Right atrium auricular region (tissue), 2 donors: ENCODE data around the gene CAPZA2. TPM values are rescaled to one million over a fixed set of nuclear protein-coding genes. Genes with fewer than 3 reads are reported as not detected.

Experiments used
- DNase-seq: peaks from one replicate; pipeline ENCODE4 v3.0.0-alpha.2; 2019; ENCODE audit warnings: low spot score
- H3K27ac ChIP-seq, 2 donors: fragments of 200-600 bp; sonication (generic); 1 replicate in 1 of 2; 2 replicates in 1 of 2; pipeline ENCODE4 v1.5.1; 2016 to 2019
- H3K27me3 ChIP-seq, 2 donors: fragments of 200-600 bp; sonication (generic); one replicate each; pipeline versions ENCODE4 v1.5.1 to v1.6.0; 2017 to 2019
- H3K36me3 ChIP-seq: fragments of 200-600 bp; sonication (generic); one replicate; pipeline ENCODE4 v1.5.1; 2016
- H3K4me1 ChIP-seq, 2 donors: fragments of 200-600 bp; sonication (generic); one replicate each; pipeline versions ENCODE4 v1.5.1 to v1.6.0; 2017 to 2019
- H3K4me3 ChIP-seq, 2 donors: fragments of 200-600 bp; sonication (generic); 1 replicate in 1 of 2; 2 replicates in 1 of 2; pipeline ENCODE4 v1.5.1; 2017 to 2019; ENCODE audit warnings: mild to moderate bottlenecking in 1 of 2, moderate library complexity in 1 of 2
- H3K9me3 ChIP-seq, 2 donors: fragments of 200-600 bp; sonication (generic); one replicate each; pipeline ENCODE4 v1.5.1; 2019
- total RNA-seq, 2 donors: library from RNA; depleted of rRNA; stranded (reverse); fragments of >200 nt; gene quantifications; one replicate each; pipeline ENCODE4 v1.1.0, GENCODE V29; 2016
- TF ChIP-seq, protein P1 (sequence below), 2 donors: fragments of 200-600 bp; sonication (generic); IDR thresholded peaks; one replicate each; pipeline ENCODE4 v1.5.1; 2019; ENCODE audit warnings: antibody characterized with exemption in 2 of 2

CAPZA2 gene
- total RNA-seq, 2 donors from 2014 or later = 127 to 148 TPM

DNA sequence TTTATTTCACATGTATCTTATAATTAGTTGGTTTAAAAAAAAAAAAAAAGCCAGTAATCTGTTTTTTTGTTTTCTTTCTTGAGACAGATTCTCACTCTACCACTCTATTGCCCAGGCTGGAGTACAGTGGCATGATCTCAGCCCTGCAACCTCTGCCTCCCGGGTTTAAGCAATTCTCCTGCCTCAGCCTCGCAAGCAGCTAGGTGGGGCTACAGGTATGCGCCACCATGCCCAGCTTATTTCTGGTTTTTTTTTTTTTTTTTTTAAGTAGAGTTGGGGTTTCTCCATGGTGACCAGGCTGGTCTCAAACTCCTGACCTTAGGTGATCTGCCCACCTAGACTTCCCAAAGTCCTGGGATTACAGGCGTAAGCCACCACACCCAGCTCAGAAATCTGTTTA is 34.1 kb upstream of the CAPZA2 start:
- no peak for DNase-seq
- Histone ChIP-seq H3K27ac (no peak overlapping the region), H3K9me3 (peaks cover 0 to 8% of the 10 kb centered on the region in 2 donors), H3K36me3 (no peaks in the 10 kb centered on the region), H3K4me1 (no peaks in the 10 kb centered on the region), H3K4me3 (no peak overlapping the region), H3K27me3 (no peaks in the 10 kb centered on the region)
- TF ChIP-seq, protein P1, sequence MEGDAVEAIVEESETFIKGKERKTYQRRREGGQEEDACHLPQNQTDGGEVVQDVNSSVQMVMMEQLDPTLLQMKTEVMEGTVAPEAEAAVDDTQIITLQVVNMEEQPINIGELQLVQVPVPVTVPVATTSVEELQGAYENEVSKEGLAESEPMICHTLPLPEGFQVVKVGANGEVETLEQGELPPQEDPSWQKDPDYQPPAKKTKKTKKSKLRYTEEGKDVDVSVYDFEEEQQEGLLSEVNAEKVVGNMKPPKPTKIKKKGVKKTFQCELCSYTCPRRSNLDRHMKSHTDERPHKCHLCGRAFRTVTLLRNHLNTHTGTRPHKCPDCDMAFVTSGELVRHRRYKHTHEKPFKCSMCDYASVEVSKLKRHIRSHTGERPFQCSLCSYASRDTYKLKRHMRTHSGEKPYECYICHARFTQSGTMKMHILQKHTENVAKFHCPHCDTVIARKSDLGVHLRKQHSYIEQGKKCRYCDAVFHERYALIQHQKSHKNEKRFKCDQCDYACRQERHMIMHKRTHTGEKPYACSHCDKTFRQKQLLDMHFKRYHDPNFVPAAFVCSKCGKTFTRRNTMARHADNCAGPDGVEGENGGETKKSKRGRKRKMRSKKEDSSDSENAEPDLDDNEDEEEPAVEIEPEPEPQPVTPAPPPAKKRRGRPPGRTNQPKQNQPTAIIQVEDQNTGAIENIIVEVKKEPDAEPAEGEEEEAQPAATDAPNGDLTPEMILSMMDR (IDR thresholded peaks at IDR 0.05) = no peak

DNA sequence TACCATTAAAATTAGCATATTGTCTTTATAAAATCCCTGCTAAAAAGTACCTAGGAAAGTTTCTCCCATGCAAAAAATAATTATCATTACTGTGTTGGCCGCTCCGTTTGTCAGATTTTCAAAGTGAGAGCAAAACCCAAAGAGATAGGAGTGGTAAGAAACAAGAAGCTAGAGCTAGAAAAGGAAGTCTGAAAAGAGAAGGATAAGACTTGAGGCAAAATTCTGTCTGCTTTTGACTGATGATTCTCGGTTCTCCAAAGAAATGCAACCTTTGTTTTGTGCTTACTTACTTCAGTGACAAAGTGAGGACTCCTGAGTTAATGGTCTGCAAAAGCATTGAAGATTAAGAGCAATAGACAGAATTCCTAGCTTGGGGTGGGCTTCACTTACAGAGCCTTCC is 33.3 kb upstream of the CAPZA2 start:
- TF ChIP-seq, protein P1 (IDR thresholded peaks at IDR 0.05) = no peak
- Histone ChIP-seq H3K4me1 (no peaks in the 10 kb centered on the region), H3K4me3 (no peak overlapping the region), H3K9me3 (peaks cover 0 to 8% of the 10 kb centered on the region in 2 donors), H3K27me3 (no peaks in the 10 kb centered on the region), H3K27ac (no peak overlapping the region), H3K36me3 (no peaks in the 10 kb centered on the region)
- no peak for DNase-seq

DNA sequence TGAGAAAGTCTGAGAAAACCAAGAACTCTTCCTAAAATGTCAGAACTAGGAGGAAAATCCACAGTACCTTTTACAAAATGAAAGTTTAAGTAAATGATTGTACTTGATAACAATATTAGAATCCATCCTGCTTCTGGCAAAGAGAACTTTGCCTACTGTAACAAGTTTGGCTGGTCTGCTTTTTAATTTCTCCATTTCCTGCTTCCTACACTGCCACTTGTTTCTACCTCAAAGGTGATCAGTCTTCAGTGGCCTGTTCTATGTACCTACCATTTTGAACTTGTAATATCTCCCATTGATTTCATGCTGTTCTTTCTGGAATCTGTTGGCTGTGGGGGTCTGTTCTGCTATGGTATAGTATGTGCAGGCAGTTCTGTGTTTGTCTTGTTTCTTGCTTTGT is 32.9 kb upstream of the CAPZA2 start:
- Histone ChIP-seq H3K9me3 (peaks cover 0 to 3% of the 10 kb centered on the region in 2 donors), H3K27ac (no peak overlapping the region), H3K27me3 (no peaks in the 10 kb centered on the region), H3K4me1 (peaks cover 0 to 2% of the 10 kb centered on the region in 2 donors), H3K36me3 (no peaks in the 10 kb centered on the region), H3K4me3 (no peak overlapping the region)
- DNase-seq = no peak
- TF ChIP-seq, protein P1 (IDR thresholded peaks at IDR 0.05) = no peak

DNA sequence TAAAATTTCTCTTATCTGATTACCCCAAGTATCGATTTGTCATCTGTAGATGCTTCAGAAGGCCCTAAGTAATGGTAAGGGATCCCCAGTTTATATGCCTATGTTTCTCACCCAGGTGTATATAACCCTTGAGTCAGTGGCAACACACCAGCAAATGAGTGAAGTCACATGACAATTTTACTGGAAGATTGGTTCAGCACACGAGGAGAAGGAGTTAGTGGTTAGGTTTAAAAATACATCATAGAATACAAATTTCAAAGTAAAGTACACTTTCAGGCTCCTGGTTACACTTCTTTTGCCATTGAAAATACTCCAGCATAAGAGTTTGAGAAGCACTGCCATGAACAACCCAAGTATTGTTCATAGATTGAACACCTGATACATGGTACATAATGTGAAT is 29.7 kb upstream of the CAPZA2 start:
- H3K4me3 ChIP-seq = no peak overlapping the region
- no peaks in the 10 kb centered on the region for H3K9me3 ChIP-seq
- no peak overlapping the region for H3K27ac ChIP-seq
- H3K27me3 ChIP-seq = no peaks in the 10 kb centered on the region
- TF ChIP-seq, protein P1 (IDR thresholded peaks at IDR 0.05) = no peak
- H3K4me1 ChIP-seq = peaks cover 0 to 11% of the 10 kb centered on the region in 2 donors
- no peak for DNase-seq
- H3K36me3 ChIP-seq = no peaks in the 10 kb centered on the region

DNA sequence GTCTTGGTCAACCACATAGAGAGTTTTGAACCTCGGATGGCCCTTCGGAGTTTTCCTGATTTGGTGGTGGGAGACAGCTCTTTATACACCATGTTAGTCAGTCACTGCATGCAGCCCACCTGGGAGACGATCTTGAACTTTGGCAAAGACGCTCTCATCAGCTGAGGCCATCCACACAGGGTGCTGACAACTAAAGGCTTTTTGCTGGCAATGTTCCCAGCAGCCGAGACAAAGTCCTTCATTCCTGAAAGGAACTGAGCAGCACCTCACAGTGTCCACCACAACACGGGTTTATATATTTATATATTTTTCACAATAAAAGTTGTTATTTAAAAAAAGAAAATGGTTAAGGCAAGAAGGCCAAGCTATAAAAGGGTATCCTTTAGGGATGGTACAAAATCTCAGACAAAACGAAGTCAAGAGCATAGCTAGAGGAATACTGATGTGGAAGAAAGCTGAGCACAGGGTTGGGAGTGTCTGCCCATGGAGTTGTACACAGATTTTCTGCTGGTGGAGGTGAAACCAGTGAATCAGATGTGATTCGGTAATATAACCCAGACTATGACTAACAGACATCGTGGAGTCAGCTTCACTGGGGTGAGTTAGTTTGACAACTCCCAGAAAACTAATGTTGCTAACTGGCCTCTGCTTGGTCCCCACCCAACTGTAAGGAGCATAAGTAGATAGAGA is 27.4 kb upstream of the CAPZA2 start:
- Histone ChIP-seq H3K9me3 (no peaks in the 10 kb centered on the region), H3K27ac (no peak overlapping the region), H3K4me3 (no peak overlapping the region), H3K36me3 (no peaks in the 10 kb centered on the region), H3K4me1 (peaks cover 0 to 11% of the 10 kb centered on the region in 2 donors), H3K27me3 (no peaks in the 10 kb centered on the region)
- TF ChIP-seq, protein P1 (IDR thresholded peaks at IDR 0.05) = no peak
- DNase-seq = no peak

DNA sequence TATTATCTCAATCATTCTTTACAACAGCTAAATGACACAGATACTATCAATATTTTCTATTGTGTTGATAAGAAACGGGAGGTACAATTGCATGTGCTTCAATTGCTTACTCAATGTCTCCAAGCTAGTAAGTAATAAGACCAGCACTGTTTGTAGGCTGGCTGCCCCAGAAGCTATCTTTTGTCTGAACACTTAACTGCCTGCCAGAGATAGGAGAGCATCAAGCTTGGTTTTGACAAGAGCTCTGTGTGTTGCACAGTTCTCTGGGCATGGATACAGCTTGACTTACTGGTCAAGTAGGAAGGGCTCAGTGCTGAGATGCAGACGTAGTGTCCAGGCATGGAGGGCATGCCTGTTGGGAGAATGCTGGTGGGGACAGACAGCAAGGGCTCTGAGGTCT is 26.3 kb upstream of the CAPZA2 start:
- Histone ChIP-seq H3K9me3 (no peaks in the 10 kb centered on the region), H3K36me3 (no peaks in the 10 kb centered on the region), H3K4me1 (peaks cover 0 to 11% of the 10 kb centered on the region in 2 donors), H3K27me3 (no peaks in the 10 kb centered on the region), H3K27ac (no peak overlapping the region), H3K4me3 (no peak overlapping the region)
- no peak for DNase-seq
- TF ChIP-seq, protein P1 (IDR thresholded peaks at IDR 0.05) = no peak
